ENCODE measurements around the gene DPYSL5.

- TF ChIP-seq POLR2A (IDR thresholded peaks at IDR 0.05) (no peak), CTCF (IDR thresholded peaks at IDR 0.05) (no peak)
Observed at GRCh38 chr2:26994983-26995382, 147.1 kb downstream of the DPYSL5 start.
